ENCODE data around the gene ZNF888.
"Not testable (repeated sequence)": the region's sequence is repeated elsewhere in the genome, so short reads cannot be mapped to it uniquely, and the experiment has no call there.

ZNF888 gene

GRCh38 chr19:52957591-52957990 is 34.4 kb upstream of the ZNF888 start:
- H3K4me3 ChIP-seq (ENCODE audit: low read depth, low read length): no peak overlapping the region
- DNase-seq (ENCODE audit: low read depth): no peak
- TF ChIP-seq, protein P1, sequence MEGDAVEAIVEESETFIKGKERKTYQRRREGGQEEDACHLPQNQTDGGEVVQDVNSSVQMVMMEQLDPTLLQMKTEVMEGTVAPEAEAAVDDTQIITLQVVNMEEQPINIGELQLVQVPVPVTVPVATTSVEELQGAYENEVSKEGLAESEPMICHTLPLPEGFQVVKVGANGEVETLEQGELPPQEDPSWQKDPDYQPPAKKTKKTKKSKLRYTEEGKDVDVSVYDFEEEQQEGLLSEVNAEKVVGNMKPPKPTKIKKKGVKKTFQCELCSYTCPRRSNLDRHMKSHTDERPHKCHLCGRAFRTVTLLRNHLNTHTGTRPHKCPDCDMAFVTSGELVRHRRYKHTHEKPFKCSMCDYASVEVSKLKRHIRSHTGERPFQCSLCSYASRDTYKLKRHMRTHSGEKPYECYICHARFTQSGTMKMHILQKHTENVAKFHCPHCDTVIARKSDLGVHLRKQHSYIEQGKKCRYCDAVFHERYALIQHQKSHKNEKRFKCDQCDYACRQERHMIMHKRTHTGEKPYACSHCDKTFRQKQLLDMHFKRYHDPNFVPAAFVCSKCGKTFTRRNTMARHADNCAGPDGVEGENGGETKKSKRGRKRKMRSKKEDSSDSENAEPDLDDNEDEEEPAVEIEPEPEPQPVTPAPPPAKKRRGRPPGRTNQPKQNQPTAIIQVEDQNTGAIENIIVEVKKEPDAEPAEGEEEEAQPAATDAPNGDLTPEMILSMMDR (IDR thresholded peaks at IDR 0.05; ENCODE audit: insufficient read depth, low read depth, low read length, missing control alignments): no peak

- no peak overlapping the region for H3K4me3 ChIP-seq (ENCODE audit: low read depth, low read length)
- DNase-seq (ENCODE audit: low read depth): no peak
- TF ChIP-seq, protein P1 (IDR thresholded peaks at IDR 0.05; ENCODE audit: insufficient read depth, low read depth, low read length, missing control alignments): no peak
Measured at GRCh38 chr19:52956917-52957316, 33.7 kb upstream of the ZNF888 start.

GRCh38 chr19:52949422-52949821 is 26.2 kb upstream of the ZNF888 start:
- TF ChIP-seq, protein P1 (IDR thresholded peaks at IDR 0.05; ENCODE audit: insufficient read depth, low read depth, low read length, missing control alignments): no peak
- DNase-seq (ENCODE audit: low read depth): no peak
- H3K4me3 ChIP-seq (ENCODE audit: low read depth, low read length): no peak overlapping the region

DNA sequence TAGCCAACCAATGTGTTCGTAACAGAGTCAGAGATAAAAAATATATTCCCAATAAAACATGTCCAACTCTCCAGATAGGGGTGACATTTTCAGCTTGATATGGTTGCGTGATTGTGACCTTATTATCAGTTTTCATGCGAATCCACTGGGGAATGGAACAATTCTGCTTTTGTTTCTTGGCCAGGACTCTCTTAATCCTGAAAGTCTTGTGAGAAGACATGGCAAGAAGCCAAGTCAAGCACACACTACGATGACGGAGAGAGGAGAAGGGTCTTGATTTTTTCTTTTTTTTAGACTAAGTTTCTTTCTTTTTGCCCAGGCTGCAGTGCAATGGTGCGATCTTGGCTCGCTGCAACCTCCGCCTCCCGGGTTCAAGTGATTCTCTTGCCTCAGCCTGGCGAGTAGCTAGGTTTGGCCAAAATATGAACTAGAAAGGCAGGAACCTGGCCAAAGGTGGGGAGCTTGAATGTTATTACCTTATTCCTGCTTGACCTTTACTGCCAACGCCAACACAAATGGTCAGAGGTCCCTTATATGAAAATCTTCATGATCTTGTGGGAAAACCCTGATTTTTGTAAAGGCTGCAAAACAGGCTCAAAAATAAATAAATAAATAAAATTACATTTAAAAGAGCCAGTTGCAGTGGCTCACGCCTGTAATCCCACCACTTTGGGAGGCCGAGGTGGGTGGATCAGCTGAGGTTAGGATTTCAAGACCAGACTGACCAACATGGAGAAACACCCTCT is 25.0 kb upstream of the ZNF888 start:
- TF ChIP-seq, protein P1 (IDR thresholded peaks at IDR 0.05; ENCODE audit: insufficient read depth, low read depth, low read length, missing control alignments): no peak
- no peak for DNase-seq (ENCODE audit: low read depth)
- H3K4me3 ChIP-seq (ENCODE audit: low read depth, low read length): no peak overlapping the region

DNA sequence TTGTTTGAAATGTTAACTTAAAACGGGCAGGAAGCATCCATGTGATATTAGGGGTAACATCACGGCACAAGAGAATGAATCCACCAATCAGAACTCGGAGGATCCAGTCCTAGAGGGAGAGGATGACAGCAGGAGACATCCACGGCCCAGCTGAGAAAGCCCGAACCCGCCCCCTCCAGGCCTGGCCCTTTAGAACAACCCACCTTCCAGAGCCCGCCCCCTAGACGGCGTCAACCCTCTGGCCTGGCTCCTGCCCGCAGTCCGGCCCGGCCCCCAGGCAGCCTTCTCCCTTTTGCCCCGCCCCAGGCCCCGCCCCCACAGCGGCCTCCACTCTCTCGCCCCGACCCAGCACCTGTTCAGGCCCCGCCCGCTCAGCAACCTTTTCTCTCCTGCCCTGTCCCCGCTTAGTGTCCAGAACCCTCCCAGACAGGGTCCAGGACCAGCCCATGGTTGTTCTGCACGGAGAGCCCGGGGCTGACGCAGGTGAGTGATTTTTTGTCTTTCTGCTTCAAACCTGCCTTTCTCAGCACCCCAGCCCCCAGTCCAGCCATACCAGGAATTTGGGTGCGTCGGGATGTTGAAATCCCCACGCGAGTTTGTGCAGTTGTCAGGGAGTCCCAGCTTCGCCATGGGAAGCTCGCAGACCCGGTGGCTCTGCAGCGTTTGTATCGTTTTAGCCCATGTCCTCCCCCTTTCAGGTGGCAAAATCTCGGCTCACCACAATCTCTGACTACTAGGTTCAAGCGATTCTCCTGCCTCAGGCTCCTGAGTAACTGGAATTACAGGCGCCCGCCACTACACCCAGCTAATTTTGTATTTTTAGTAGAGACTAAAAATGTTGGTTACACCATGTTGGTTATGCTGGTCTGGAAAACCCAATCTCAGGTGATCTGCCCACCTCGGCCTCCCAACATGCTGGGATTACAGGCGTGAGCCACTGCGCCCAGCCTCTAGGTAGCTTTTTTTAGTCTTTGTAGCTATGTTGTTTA is 23.4 kb upstream of the ZNF888 start:
- H3K4me3 ChIP-seq (ENCODE audit: low read depth, low read length): no peak overlapping the region
- no peak for DNase-seq (ENCODE audit: low read depth)

DNA sequence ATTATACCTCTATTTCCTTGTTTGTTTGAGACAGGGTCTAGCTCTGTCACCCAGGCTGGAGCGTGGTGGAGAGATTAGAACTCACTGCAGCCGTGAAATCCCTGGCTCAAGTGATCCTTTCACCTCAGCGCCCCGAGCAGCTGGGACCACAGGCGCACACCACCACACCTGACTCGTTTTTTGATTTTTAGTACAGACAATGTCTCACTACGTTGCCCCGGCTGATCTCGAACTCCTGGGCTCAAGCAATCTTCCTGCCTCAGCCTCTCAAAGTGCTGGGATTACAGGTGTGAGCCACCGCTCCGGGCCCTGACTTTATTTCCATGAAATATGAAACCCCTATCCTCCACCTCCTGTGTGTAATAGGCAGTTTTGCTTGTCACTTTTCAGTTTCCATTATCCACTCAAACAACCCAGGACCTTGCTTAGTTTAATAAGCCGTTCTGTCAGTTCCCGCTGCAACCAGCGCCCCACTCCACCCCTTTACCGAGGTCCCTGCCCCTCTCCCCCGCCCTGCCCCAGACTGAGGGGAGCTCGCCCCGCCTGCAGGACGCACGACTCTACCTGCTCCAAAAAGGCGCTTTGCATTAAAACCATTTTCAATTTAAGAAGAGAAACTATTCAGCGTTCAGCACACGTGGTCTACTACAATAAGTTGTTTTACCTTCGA is 22.6 kb upstream of the ZNF888 start:
- no peak for DNase-seq (ENCODE audit: low read depth)
- H3K4me3 ChIP-seq (ENCODE audit: low read depth, low read length): no peak overlapping the region
- TF ChIP-seq, protein P1 (IDR thresholded peaks at IDR 0.05; ENCODE audit: insufficient read depth, low read depth, low read length, missing control alignments): no peak

More for the DNA sequence above, 23.4 kb upstream of the ZNF888 start:
- TF ChIP-seq, protein P1 (IDR thresholded peaks at IDR 0.05; ENCODE audit: insufficient read depth, low read depth, low read length, missing control alignments): no peak

GRCh38 chr19:52944703-52945493 is 21.7 kb upstream of the ZNF888 start:
- DNase-seq (ENCODE audit: low read depth): not testable (repeated sequence)

More at GRCh38 chr19:52944703-52945493, 21.7 kb upstream of the ZNF888 start:
- not testable (repeated sequence) for H3K4me3 ChIP-seq (ENCODE audit: low read depth, low read length)
